GM19468 (cell line): Measurements from ENCODE around the gene MAFG.
"Not testable (repeated sequence)": the region's sequence is repeated elsewhere in the genome, so short reads cannot be mapped to it uniquely, and the experiment has no call there.

Experiments used
- ATAC-seq: cut with Tn5 transposase; IDR thresholded peaks from one replicate; pipeline ENCODE4 v1.9.1; 2021; ENCODE audit warnings: mild to moderate bottlenecking, moderate library complexity, moderate number of reproducible peaks; ENCODE audit not compliant: unreplicated experiment; ENCODE audit errors: extremely low read depth

Gene MAFG

DNA sequence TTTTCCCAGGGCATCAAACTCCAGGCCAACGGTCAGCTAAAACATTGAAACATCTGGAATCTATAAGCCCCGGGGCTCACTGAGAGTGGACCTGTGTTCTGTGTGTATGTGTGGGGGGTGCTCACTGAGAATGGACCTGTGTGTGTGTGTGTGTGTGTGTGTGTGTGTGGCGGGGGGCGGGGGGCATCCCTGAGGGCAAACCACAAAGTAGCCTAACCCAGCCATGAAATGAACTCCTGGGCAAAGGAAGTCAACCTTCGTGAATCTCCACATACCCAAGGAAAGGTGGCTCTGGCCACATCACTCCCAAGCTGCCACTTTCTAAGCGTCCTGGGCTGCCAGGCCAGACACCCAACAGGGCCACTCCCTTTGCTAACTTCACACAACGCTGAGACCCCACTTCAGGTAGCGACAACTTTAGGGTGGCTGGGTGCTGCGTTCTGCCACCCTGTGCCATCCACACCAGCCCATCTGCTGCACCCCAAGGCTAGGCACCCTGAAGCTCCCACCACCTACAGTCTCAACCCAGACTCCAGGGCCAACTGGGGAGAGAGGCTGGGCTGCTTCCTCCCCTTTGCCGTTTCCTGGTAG, 1.6 kb downstream of the MAFG start:
- ATAC-seq: no peak

DNA sequence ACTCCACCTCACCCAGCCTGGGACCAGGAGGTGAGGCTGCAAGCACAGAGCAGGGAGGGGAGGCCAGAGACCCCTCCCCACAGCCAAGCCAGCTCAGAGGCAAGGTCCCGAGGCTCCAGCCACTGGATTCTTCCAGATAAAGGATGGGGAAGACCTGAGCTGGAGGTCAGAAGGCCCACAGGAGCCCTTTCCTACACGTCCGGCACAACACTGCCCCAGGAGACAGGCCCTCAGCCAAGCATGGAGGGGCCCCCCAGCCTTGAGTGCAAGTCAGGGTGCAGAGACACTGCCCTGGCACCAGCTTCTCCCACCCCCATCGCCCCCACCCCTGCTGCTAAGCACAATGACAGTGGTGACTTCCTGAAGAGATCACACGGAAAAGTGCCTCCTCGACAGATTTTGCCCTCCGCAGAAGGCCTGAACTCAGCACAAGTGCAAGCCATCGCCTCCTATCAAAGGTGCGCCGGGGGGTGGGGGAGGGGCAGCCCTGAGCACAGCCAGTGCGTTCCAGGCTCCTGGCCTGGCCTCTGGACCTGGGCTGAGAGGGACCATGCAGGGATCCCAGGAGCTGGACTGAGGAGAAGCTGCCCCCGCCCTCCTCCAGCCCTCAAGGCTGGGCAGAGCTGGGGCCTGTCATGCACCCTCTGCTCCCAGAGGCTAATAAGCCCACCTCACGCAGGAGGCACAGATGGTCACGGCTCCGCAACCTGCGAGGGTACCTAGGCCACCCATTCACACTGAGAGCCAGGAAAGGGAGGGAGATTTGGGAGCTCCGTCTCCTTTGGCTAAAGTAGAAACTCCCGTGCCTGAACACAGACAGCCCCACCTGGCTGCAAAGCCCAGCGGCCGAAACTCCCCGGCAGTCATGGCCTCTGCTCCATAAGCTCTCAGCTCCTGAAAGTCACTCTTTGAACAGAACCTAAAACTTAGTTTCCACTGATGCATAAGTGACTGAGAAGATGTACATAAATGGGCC, 2.7 kb downstream of the MAFG start:
- ATAC-seq: no peak

DNA sequence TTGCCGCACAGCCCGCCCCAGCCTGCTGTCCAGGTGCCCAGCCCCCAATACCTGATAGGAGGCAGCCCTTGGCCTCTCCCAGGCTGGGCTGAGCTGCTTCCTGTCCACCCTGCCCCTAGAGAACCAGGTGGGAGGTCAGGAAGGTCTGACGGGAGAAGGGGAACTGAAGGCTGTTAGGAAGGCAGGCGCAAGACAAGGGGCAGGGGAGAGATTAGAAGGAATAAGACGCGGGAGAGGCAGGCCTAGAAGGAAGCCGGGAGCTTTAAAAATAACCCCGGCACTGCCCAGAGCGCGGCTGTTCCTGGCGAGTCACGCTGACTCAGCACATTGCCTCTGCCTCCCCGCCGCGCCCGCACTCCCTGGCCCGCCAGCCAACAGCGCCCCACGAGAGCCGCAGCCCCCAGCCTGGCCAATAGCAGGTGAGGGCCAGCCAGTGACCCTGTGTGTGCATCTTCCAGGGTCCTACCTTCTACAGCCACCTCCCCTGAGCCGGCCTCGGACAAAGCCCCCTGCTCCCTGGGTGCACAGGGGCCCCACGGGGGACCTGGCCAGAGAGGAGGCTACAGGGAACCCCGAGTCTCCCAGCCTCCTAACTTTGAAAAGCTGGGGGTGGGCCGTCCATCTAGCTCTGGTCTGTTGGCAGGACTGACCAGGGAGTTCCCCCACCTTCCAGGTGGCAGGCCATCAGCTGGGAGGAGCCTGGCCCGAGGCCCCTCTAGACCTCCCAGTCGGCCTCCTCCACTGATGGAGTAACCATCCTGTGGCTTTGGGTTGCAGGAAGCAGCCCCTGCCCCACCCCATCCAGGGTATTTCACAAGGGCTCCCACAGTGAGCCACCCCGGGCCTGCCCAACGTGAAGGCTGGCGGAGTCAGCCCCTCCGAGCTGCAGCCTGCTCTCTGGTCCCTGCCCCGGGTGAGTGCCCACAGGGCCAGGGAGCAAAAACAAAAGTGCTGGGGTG, 4.0 kb downstream of the MAFG start:
- no peak for ATAC-seq

DNA sequence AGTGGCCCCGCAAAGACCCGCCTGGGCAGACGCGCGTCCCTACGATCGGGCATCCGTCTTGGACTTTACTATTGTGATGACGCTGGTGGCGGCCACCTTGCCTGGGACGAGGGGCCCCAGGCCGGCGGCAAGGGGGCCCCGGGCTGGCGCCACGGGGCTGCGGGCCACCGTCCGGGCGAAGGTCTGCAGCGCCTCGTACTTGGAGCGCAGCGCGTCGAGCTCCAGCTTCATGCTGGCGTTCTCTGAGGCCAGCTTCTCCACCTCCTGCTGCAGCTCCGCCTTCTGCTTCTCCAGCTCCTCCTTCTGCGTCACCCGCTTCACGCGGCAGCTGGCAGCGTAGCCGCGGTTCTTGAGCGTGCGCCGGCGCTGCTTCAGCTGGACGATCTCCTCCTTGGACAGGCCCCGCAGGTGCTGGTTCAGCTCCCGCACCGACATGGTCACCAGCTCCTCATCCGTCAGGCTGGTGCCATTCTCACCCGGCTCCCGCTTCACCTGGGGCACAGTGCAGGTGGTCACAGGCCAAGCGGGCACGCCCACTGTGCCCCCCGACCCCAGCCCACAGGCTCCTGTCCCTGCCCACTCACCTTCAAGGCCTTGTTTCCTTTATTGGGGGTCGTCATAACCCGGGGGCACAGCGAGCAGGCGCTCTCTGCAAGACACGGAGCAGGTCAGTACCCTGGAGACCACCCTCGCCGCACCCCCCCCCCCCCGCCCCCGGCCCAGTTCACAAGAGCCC, 4.8 kb downstream of the MAFG start:
- no peak for ATAC-seq

DNA sequence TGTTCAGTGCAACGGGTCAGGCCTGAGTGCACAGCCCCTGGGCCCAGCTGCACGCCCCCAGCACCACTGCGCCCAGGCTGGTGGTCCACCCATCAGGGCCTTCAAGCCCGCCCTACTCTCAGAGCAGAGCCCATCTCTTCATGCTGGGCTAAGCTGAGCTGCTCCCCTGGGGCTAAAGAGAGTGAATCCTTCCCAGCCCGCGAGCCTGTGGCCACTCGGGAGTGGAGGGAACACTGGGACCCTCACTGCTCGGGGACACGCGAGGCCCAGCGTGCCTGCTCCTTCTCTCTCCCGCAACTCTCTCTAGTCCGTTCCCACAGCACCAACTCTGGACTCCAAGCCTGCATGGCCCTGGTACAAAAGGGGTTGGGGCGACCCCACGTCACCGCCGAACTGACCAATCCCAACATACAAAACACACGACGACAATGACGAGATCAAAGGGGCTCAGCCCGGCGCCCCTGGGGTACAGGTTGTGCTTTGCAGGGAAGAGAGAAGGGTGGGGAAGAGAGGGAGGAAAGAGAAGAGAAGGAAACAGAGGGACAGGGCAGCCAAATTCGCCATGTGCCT, 5.5 kb downstream of the MAFG start:
- ATAC-seq: no peak

DNA sequence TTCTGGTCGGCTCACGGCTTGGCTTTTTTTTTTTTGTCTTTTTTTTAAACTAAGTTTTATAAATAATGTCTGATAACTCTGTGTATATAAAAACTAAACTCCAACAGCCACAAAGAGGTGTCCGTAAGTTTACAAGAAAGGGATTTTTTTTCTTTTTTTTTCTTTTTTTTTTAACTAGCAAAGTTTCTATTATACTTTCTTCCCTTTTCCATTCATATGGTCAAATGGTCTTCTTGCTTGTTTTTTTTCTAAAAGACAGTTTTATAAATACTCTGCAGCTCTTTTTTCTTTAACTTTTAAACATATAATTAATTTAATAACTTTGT, 6.0 kb downstream of the MAFG start:
- ATAC-seq: no peak

DNA sequence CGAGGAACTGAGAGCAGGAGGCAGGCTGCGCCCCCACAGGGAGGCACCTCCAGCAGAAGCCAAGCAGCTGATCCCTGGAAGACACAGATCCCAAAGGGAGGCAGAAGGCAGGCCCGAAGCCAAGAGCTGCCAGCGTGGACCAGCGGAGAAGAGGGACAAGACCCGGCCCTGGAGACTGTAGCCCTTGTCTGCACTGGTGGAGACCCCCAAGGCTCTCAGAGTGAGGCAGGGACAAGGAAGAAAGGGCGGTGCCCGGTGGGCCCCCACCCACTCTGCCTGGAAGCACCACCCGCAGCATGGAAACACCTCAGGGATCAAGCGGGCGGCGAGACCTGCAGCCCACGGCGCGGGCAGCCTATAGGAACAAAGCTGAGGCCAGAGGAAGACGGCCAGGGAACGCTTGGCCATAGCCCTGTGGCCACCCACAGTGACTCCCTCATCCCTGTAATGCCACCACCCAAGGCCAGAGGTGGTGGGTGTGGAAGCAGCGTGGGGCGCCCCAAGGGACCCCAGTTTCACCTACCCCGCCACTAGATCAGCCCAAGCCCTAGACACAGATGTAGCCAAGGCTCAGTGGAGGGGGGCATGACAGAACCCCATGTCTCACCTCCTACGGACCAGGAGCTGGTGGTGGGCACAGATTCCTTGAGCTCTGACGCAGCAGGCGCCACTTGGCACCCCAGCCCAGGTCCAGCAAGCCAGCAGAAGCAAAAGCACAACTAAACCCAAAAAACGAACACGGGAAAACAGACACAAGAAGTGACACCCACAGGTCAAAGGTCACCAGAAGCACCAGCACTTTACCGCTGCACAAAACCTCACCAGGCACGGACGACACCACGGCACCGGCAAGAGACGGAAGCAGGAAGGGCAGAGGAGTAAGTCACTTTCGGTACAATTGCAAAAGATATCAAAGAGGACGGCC, 6.7 kb downstream of the MAFG start:
- no peak for ATAC-seq

DNA sequence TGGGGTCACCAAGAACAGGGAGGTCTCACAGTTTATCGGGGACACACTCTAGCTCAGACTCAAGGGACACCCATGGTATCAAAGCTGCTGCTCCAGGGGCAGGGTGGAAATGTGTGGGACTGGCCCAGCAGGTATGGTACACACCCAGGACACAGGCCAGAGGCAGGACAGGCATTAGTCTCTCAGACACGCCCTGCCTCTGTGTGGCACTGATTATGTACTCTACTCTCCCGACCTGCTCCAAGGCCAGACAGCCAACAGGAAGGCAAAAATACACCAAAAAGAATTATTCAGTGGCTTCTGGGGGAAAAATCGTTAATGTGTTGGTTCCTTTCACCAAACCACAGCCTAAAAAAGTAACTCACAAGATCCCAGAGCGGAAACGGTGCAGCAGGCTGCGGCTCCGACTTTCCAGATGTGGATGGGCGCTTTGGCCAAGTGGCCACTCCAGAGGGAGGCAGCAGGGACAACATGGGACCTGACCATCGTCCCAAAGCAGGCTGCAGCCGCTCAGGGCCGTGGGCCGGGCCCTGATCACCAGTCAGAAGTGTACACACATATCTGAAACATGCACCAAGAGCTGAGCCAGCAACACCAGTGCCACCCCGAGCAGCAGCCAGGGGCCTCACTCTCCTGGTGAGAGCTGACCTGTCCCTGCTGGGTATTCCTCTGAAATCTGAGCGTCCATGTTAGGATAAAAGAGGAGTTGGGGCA, 8.5 kb downstream of the MAFG start:
- ATAC-seq: no peak

DNA sequence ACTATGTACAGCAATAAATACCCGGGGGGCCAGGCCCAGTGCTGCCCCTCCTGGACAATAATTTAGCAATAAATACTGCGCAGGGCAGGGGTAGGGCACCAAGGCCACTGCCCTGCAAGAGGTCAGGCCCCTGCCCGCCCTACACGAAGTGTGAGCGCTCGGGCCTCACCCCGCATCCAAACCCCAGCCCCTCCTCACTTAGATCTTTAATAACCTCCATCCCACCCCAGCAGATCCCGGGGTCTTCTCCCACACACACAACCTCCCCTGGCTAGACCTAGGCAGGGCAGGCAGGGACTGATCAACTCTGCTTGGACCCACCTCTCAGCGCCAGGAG, 9.2 kb downstream of the MAFG start:
- not testable (repeated sequence) for ATAC-seq

DNA sequence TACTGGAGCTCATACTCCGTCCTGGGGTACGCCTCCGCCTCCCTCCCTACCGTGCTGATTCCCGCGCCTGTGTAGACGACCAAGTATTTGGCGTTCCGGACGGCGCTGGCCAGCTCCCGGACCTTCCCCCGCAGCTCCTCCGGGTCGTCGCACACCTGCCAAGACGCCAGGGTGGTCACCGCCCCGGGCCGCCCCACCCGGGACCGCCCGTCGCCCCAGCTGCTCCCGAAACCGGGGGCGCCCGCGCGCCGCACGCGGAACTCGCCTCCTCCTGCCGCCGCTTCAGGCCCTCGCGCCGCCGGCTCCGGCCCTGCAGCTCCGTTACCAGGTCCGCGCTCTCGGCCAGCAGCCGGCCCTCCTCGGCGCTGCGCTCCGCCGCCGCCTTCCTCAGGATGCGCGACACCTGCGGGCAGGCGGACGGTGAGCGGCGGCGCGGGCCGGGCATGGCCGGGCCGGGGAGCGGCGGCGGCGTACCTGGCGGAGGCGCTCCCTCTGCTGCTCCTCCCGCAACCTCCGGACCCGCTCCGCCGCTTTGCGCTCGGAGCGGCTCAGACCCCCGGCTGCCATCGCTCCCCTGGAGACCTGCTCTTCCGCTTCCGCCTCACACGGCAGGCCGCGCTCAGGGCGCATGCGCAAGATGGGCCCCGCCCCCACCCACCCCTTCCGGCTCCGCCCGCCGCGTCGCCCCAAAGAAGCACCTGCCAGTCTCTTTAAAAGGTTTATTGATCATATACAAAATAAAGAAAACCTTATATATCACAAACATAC, 9.8 kb downstream of the MAFG start, which contains the start of gene SIRT7:
Gene SIRT7, minus strand, starts transcription at position 612 of the 768 bp plus-strand sequence. Its CDS starts 45 bp downstream, at position 567.
- no peak for ATAC-seq

DNA sequence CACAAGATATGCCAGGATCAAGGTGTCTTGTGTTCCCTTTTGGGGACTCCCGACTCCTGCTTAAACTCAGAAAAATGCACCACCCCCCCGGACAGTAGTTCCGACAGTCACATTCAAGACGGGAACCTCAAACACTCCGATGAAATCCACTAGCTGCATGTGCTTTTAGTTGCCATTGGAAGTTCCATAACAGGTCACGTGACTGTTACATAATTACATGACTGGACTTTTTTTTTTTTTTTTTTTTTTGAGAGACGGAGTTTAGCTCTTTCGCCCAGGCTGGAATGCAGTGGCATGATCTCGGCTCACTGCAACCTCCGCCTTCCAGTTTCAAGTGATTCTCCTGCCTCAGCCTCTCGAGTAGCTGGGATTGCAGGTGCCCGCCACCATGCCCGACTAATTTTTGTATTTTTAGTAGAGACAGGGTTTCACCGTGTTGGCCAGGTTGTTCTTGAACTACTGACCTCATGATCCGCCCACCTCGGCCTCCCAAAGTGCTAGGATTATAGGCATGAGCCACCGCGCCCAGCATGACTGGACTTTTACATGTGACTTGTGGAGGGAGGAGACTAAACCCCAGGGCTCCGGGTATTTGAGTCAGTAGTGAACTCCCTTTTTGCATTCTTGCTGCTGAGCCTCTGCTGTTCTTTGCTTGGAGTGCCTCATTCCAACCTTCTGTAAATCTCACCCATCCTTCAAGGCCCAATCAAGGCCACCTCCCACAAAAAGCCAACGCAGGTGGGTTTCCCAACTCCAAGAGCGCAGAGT, 11.1 kb downstream of the MAFG start:
- ATAC-seq: no peak

DNA sequence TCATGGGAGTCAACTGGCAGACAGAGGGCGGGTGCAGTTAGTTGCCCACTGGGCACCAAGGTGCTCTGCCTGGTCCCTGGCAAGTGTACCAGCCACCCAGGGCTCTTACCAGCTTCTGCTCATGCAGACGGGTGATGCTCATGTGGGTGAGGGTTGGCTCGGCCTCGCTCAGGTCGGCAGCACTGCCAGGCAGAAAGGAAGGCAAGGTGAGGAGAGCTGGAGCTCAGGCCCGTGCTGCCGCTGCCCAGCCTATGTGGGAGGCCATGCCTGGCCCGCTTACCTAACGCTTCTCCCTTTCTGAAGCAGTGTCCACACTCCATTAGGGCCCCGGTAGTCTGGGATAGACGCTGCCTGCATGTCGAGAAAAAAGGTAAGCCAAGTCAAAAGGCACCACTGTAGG, 12.2 kb downstream of the MAFG start:
- ATAC-seq: no peak

DNA sequence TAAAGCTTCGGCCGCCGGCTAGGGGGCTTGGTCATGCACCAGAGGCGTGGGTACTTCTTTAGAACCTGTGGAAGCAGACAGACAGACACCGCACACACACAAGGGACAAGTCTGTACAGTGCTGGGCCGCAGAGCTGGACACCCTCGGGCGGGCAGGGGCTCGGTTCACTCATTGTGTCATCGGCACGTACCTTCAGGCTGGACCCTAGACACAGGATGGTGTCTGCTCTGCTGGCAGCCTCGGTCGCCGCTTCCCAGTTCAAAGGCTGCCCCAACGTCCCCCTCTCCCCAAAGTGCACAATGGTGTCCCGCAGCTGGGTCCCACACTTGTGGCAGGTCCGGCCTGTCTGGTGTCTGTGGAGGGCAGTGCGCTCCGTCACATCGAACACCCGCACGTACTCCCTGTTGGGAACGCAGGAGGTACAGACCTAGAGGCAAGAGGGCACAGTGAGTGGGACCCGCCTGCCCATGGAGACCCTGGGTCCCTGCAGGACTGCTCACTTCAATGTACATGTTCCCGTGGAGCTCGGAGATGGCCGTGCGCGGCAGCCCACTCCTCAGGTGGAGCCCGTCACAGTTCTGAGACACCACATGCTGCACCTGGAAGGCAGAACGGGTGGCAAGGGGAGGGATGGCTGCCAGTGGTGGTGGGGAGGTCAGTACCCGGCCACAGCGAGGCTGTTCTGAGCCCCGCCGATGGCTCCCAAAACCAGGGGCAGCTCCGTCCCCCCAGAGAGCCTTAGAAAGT, 13.3 kb downstream of the MAFG start:
- ATAC-seq: no peak

DNA sequence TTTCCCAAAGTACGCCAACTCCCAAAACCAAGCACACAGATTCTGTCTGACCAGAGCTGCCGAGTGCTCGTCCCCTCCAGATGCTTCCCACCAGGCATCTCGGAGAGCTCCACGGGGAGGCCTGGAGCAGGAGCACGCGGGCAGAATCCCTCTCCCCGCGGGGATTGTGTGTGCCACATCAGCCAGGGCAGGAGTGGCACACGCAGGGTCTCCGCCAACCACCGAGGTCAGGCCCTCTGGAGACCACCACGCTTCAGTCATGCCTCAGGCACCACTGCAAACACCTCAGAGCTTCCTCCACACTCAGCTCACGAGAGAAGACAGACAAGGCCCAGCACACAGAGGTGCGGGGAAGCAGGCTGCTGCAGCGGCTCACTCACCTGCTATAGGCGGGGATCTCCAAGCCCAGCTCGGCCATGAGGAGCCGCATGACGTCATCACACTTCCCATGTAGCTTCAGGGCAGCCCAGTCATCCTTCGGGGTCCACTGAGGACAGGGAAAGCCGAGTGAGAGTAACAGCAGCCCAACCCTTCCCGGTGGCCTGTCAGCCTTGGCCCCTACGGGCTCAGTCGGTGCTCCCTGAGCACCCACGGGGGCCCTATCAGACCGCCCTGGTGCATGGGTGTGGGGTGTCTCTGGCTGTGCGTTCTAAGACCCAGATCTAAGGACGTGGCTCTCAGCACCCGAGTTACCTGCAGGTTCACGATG, 14.0 kb downstream of the MAFG start:
- no peak for ATAC-seq
